ENCODE results near the gene BPI. TPM values are rescaled to one million over a fixed set of nuclear protein-coding genes. Genes with fewer than 3 reads are reported as not detected.

BPI gene
- total RNA-seq, 2 donors from 2014 or later: 0.41 to 4.5 TPM

DNA sequence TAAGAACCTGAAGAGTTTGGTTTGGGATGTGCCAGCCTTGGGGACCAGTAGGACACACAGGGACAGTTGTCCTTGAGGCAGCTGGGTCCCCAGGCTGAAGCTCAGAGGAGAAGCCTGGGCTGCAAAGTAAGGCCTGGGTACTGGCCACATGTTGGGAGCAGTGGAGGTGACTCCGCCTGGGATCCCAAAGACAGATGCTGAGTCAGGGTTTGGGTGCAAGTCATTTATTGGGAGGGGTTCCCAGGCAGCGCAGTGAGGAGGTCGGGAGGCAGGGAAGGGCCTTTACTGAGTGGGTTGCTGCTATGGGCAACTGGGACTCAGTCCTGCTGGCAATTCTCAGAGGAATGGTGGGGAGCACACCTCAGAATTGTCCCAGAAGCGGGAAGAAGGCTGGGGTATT lies 12.4 kb downstream of the BPI start:
- intact Hi-C loops (cut with DNase I): no loop called here
- H3K4me1 ChIP-seq (replicated peaks): no peaks in the 10 kb centered on the region
- H3K27ac ChIP-seq: no peak overlapping the region
- H3K9me3 ChIP-seq: no peaks in the 10 kb centered on the region
- 96% methylated on average over 4 of the region's 4 CpGs for WGBS
- DNase-seq (ENCODE audit: low spot score): no peak
- H3K27me3 ChIP-seq (replicated peaks; ENCODE audit: insufficient read depth): no peaks in the 10 kb centered on the region
- no peak overlapping the region for H3K4me3 ChIP-seq
- TF ChIP-seq POLR2A (IDR thresholded peaks at IDR 0.05): no peak
- no peak for TF ChIP-seq CTCF (IDR thresholded peaks at IDR 0.05)
- no peak for TF ChIP-seq POLR2AphosphoS5 (IDR thresholded peaks at IDR 0.05)
- no peaks in the 10 kb centered on the region for H3K36me3 ChIP-seq

GRCh38 chr20:38317422-38317821 lies 13.5 kb downstream of the BPI start:
- Histone ChIP-seq H3K36me3 (no peaks in the 10 kb centered on the region), H3K4me3 (no peak overlapping the region), H3K4me1 (replicated peaks) (no peaks in the 10 kb centered on the region), H3K27me3 (replicated peaks; ENCODE audit: insufficient read depth) (no peaks in the 10 kb centered on the region), H3K27ac (no peak overlapping the region), H3K9me3 (no peaks in the 10 kb centered on the region)
- TF ChIP-seq POLR2AphosphoS5 (IDR thresholded peaks at IDR 0.05) (no peak), CTCF (IDR thresholded peaks at IDR 0.05) (no peak), POLR2A (IDR thresholded peaks at IDR 0.05) (no peak)
- intact Hi-C loops (cut with DNase I): no loop called here
- no peak for DNase-seq (ENCODE audit: low spot score)
- WGBS: 75% methylated on average over 3 of the region's 3 CpGs

GRCh38 chr20:38320221-38320620 lies 16.3 kb downstream of the BPI start:
- WGBS: 63% methylated on average over 6 of the region's 6 CpGs
- Histone ChIP-seq H3K4me1 (replicated peaks) (no peaks in the 10 kb centered on the region), H3K4me3 (no peak overlapping the region), H3K27me3 (replicated peaks; ENCODE audit: insufficient read depth) (no peaks in the 10 kb centered on the region), H3K9me3 (no peaks in the 10 kb centered on the region), H3K27ac (no peak overlapping the region), H3K36me3 (no peaks in the 10 kb centered on the region)
- no peak for DNase-seq (ENCODE audit: low spot score)
- no peak for TF ChIP-seq POLR2A (IDR thresholded peaks at IDR 0.05)
- no peak for TF ChIP-seq POLR2AphosphoS5 (IDR thresholded peaks at IDR 0.05)
- TF ChIP-seq CTCF (IDR thresholded peaks at IDR 0.05): no peak
- intact Hi-C loops (cut with DNase I): loop anchor here (10.0 kb wide), 3 partner anchors 145 to 755 kb away; no protein-coding TSS in a partner anchor

GRCh38 chr20:38321959-38322598 lies 18.1 kb downstream of the BPI start:
- Histone ChIP-seq H3K36me3 (no peaks in the 10 kb centered on the region), H3K9me3 (no peaks in the 10 kb centered on the region), H3K27me3 (replicated peaks; ENCODE audit: insufficient read depth) (no peaks in the 10 kb centered on the region), H3K4me3 (no peak overlapping the region), H3K27ac (no peak overlapping the region), H3K4me1 (replicated peaks) (no peaks in the 10 kb centered on the region)
- TF ChIP-seq CTCF (IDR thresholded peaks at IDR 0.05) (peak in 3 of 4 experiments; percentile 55 to 71 (median 62)), POLR2A (IDR thresholded peaks at IDR 0.05) (no peak), POLR2AphosphoS5 (IDR thresholded peaks at IDR 0.05) (no peak)
- DNase-seq (ENCODE audit: low spot score): peak; percentile 34
- WGBS: 1% methylated on average over 5 of the region's 5 CpGs
- intact Hi-C loops (cut with DNase I): loop anchor here (10.0 kb wide), 3 partner anchors 147 to 757 kb away; no protein-coding TSS in a partner anchor

DNA sequence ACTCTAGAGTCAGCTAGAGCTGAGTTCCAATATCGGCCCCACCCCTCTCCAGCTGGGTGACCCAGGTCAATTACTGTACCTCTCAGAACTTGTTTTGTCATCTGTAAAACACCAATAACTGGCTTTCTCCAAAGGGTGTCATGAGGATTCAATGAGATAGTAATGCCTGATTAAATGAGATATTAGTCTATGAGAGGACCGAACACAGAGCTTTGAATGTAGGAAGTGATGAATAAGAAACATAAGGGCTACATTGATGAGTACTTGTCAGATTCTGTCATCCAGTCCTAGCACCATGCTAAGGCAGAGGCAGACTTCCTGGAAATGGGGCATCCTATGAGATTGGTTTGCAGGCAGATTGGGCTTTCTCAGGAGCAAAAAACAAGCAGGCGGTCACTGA lies 20.2 kb downstream of the BPI start:
- H3K27me3 ChIP-seq (replicated peaks; ENCODE audit: insufficient read depth): no peaks in the 10 kb centered on the region
- no peaks in the 10 kb centered on the region for H3K9me3 ChIP-seq
- 99% methylated on average over 3 of the region's 3 CpGs for whole genome bisulfite sequencing
- H3K4me1 ChIP-seq (replicated peaks): no peaks in the 10 kb centered on the region
- DNase-seq (ENCODE audit: low spot score): no peak
- no peak overlapping the region for H3K27ac ChIP-seq
- H3K36me3 ChIP-seq: no peaks in the 10 kb centered on the region
- TF ChIP-seq CTCF (IDR thresholded peaks at IDR 0.05) (no peak), POLR2AphosphoS5 (IDR thresholded peaks at IDR 0.05) (no peak), POLR2A (IDR thresholded peaks at IDR 0.05) (no peak)
- no peak overlapping the region for H3K4me3 ChIP-seq
- intact Hi-C loops (cut with DNase I): loop anchor here (10.0 kb wide), 3 partner anchors 149 to 759 kb away; no protein-coding TSS in a partner anchor
